Measurements from ENCODE around the gene HNF4A.

HNF4A gene

DNA sequence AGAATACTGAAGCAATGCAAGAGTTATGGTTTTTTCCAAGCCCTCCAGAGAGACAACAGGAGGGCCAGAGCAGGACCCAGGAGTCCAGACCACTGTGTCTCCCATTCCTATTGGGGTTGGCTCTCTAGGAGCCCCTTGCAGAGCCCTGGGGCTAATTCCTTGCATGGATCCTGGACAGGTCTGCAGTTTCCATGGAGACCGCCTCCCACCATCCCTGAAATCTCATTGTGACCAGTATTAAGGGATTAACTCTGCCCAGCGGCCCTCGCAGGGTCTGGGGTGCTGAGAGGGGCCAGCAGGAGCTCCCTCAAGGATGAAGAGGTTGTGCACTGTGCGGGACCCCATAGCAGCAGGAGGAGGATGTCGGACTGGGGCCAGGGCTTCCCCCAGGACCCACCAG lies 34.8 kb downstream of the HNF4A start:
- H3K4me3 Mint-ChIP-seq, result no peak overlapping the region
- H3K9me3 Mint-ChIP-seq, result no peaks in the 10 kb centered on the region
- TF ChIP-seq, protein P1, sequence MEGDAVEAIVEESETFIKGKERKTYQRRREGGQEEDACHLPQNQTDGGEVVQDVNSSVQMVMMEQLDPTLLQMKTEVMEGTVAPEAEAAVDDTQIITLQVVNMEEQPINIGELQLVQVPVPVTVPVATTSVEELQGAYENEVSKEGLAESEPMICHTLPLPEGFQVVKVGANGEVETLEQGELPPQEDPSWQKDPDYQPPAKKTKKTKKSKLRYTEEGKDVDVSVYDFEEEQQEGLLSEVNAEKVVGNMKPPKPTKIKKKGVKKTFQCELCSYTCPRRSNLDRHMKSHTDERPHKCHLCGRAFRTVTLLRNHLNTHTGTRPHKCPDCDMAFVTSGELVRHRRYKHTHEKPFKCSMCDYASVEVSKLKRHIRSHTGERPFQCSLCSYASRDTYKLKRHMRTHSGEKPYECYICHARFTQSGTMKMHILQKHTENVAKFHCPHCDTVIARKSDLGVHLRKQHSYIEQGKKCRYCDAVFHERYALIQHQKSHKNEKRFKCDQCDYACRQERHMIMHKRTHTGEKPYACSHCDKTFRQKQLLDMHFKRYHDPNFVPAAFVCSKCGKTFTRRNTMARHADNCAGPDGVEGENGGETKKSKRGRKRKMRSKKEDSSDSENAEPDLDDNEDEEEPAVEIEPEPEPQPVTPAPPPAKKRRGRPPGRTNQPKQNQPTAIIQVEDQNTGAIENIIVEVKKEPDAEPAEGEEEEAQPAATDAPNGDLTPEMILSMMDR (IDR thresholded peaks at IDR 0.05; ENCODE audit: unreplicated experiment in 3 of 3), result no peak
- peaks cover 41% of the 10 kb centered on the region for H3K27me3 Mint-ChIP-seq (ENCODE audit: low read depth)
- H3K36me3 Mint-ChIP-seq (ENCODE audit: low read depth), result no peaks in the 10 kb centered on the region
- H3K27ac Mint-ChIP-seq, result no peak overlapping the region
- peaks cover 13% of the 10 kb centered on the region for H3K4me1 Mint-ChIP-seq

- H3K4me3 Mint-ChIP-seq, result no peak overlapping the region
- H3K9me3 Mint-ChIP-seq, result no peaks in the 10 kb centered on the region
- H3K4me1 Mint-ChIP-seq, result peaks cover 11% of the 10 kb centered on the region
- H3K27ac Mint-ChIP-seq, result no peak overlapping the region
- TF ChIP-seq, protein P1 (IDR thresholded peaks at IDR 0.05; ENCODE audit: unreplicated experiment in 3 of 3), result no peak
- no peaks in the 10 kb centered on the region for H3K36me3 Mint-ChIP-seq (ENCODE audit: low read depth)
- peaks cover 48% of the 10 kb centered on the region for H3K27me3 Mint-ChIP-seq (ENCODE audit: low read depth)
These were observed 36.7 kb downstream of the HNF4A start for GRCh38 chr20:44392088-44392775.

- no peaks in the 10 kb centered on the region for H3K36me3 Mint-ChIP-seq (ENCODE audit: low read depth)
- no peak overlapping the region for H3K27ac Mint-ChIP-seq
- peaks cover 5% of the 10 kb centered on the region for H3K4me1 Mint-ChIP-seq
These were observed 37.5 kb downstream of the HNF4A start for GRCh38 chr20:44392776-44393607.

DNA sequence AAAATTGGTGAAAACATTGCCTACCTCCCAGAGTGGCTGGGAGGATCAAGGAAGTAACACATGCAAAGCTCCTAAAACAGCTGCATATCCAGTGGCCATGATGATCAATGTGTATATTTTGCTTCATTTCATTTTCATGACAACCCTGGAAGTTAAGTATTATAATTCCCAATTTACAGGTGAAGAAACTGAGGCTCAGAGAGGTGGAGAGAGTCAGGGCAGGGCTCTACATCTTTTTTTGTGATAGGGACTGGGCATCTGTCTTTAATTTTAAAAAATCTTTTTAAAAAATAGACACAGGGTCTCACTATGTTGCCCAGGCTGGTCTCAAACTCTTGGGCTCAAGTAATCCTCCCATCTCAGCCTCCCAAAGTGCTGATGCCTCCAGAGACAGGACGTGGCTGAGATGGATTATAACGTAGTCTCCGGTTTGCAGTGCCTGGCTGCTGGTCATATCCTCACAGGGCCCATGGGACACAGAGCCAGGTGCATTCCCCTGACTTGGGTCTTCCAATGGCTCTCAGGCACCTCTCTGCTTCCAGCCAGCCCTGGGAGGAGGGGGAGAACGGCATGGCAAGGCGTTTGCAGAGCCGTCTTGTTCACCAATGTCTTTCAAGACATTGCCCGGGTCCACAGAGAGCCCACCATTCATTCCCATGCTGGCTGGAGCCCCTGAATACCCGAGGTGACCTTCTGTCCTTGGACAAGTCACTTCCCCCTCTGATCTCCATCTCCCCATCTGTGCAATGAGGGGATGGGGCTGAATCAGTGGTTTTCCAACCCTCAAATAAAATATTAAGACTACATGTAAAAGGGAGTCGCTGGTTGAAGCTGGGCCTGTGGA lies 38.3 kb downstream of the HNF4A start:
- Mint-ChIP-seq H3K4me1 (no peaks in the 10 kb centered on the region), H3K9me3 (no peaks in the 10 kb centered on the region), H3K27me3 (ENCODE audit: low read depth) (peaks cover 46% of the 10 kb centered on the region), H3K27ac (peak overlapping the region; percentile 63 to 84 (median 77)), H3K4me3 (no peak overlapping the region), H3K36me3 (ENCODE audit: low read depth) (no peaks in the 10 kb centered on the region)
- TF ChIP-seq, protein P1 (IDR thresholded peaks at IDR 0.05; ENCODE audit: unreplicated experiment in 3 of 3), result no peak

More at GRCh38 chr20:44392776-44393607, 37.5 kb downstream of the HNF4A start:
- Mint-ChIP-seq H3K4me3 (no peak overlapping the region), H3K27me3 (ENCODE audit: low read depth) (peaks cover 47% of the 10 kb centered on the region), H3K9me3 (no peaks in the 10 kb centered on the region)
- TF ChIP-seq, protein P1 (IDR thresholded peaks at IDR 0.05; ENCODE audit: unreplicated experiment in 3 of 3), result no peak

DNA sequence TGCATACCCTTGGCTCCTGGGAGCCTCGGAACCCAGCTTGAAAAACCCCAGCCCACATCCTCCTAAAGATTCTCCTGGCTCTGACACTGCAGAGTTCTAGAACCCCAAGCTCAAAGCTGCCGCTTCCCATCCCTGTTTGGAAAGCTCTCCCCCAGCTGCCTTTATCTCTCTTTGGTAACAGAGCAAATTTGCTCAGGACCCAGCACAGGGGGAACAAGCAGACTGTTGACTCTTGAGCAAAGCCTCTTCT lies 38.9 kb downstream of the HNF4A start:
- Mint-ChIP-seq H3K27ac (peak overlapping the region; percentile 63 to 84 (median 77)), H3K4me1 (no peaks in the 10 kb centered on the region), H3K9me3 (no peaks in the 10 kb centered on the region), H3K27me3 (ENCODE audit: low read depth) (peaks cover 46% of the 10 kb centered on the region), H3K4me3 (peak overlapping the region in 1 of 3 experiments; percentile 10), H3K36me3 (ENCODE audit: low read depth) (no peaks in the 10 kb centered on the region)
- TF ChIP-seq, protein P1 (IDR thresholded peaks at IDR 0.05; ENCODE audit: unreplicated experiment in 3 of 3), result no peak
